HFFc6 (cell line): ENCODE results near the gene METRN. TPM values are rescaled to one million over a fixed set of nuclear protein-coding genes. Genes with fewer than 3 reads are reported as not detected.

ENCODE experiments used
- DNase-seq: peaks from one replicate; pipeline ENCODE4 v3.0.0-alpha.2; 2018
- H3K27ac Mint-ChIP-seq: 2 replicates; pipeline ENCODE4 v1.8.0; 2020; ENCODE audit warnings: mild to moderate bottlenecking, mixed read lengths
- H3K27me3 Mint-ChIP-seq: 2 replicates; pipeline ENCODE4 v1.8.0; 2021; ENCODE audit warnings: mild to moderate bottlenecking, moderate library complexity, mixed read lengths; ENCODE audit not compliant: insufficient read depth
- H3K36me3 Mint-ChIP-seq: 2 replicates; pipeline ENCODE4 v1.8.0; 2021; ENCODE audit warnings: low read depth, mixed read lengths
- H3K4me1 Mint-ChIP-seq: 2 replicates; pipeline ENCODE4 v1.8.0; 2020; ENCODE audit warnings: low read depth, mixed read lengths
- H3K4me3 Mint-ChIP-seq: 2 replicates; pipeline ENCODE4 v1.8.0; 2020; ENCODE audit warnings: mild to moderate bottlenecking, moderate library complexity, mixed read lengths
- H3K9me3 Mint-ChIP-seq: 2 replicates; pipeline ENCODE4 v1.8.0; 2020; ENCODE audit warnings: mild to moderate bottlenecking, mixed read lengths
- total RNA-seq, 6 experiments: library from RNA; stranded (reverse); fragmentation: NEBNext Ultra II Directional; extraction: Animal tissue kit (Norgen Biotek cat#: 25700); gene quantifications; 2 replicates in 1 of 6; 3 replicates in 5 of 6; pipeline ENCODE4 v1.2.3, GENCODE V29; 2021
- TF ChIP-seq, protein P1 (sequence below): fragments of 200-600 bp; sonication (generic); IDR thresholded peaks from 2 replicates; pipeline ENCODE4 v1.5.0; 2021; ENCODE audit warnings: antibody characterized with exemption, mild to moderate bottlenecking

METRN gene
- total RNA-seq, 6 experiments from 2014 or later: 61.5 to 103 (median 70.4) TPM

DNA sequence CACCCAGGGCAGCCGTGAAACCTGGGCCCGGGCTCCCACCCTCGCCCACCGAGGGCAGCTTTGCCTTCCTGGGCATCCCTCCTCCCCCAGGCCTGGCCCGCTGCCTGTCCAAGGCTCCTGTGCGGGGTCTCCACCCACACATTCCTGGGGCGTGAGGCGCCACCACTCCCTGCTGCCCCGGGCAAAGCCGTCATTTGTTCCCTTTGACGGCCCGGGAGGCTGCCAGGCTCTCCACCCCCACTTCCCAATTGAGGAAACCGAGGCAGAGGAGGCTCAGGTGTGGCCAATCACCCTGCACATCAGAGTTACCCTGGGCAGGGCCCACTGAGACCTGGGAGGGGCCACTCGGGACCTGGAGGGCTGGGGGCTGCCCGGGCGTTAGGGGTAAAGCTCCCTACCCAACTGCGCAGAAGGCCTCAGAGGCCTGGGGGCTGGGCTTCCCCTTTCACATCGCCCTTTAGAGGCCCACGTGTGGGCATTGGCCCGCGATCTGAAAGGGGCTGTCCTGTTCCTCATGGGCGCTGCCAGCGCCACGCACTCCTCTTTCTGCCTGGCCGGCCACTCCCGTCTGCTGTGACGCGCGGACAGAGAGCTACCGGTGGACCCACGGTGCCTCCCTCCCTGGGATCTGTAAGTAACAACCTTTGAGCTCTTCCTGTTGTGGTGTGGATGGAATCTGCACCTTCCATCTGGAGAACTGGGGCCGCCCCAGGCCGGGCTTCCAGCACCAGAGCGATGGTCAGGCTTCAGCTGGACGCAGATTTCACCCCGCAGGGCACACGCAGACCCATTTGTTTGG is 45.8 kb downstream of the METRN start, which contains the start of gene MSLN:
TSS of gene MSLN (plus strand) at position 190 of the 799 bp plus-strand sequence. CDS start 1,947 bp downstream, outside the sequence.
- no peak for DNase-seq
- TF ChIP-seq, protein P1, sequence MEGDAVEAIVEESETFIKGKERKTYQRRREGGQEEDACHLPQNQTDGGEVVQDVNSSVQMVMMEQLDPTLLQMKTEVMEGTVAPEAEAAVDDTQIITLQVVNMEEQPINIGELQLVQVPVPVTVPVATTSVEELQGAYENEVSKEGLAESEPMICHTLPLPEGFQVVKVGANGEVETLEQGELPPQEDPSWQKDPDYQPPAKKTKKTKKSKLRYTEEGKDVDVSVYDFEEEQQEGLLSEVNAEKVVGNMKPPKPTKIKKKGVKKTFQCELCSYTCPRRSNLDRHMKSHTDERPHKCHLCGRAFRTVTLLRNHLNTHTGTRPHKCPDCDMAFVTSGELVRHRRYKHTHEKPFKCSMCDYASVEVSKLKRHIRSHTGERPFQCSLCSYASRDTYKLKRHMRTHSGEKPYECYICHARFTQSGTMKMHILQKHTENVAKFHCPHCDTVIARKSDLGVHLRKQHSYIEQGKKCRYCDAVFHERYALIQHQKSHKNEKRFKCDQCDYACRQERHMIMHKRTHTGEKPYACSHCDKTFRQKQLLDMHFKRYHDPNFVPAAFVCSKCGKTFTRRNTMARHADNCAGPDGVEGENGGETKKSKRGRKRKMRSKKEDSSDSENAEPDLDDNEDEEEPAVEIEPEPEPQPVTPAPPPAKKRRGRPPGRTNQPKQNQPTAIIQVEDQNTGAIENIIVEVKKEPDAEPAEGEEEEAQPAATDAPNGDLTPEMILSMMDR: no peak
- Mint-ChIP-seq H3K4me3 (no peak within 1 kb of the TSS), H3K36me3 (peaks cover 5% of the 10 kb centered on the region; the same call in 1 of the 2 replicates), H3K27ac (no peak within 1 kb of the TSS), H3K4me1 (no peaks in the 10 kb centered on the region; the same call in 1 of the 2 replicates), H3K9me3 (no peaks in the 10 kb centered on the region), H3K27me3 (peaks cover 8% of the 10 kb centered on the region)

GRCh38 chr16:761625-762513 is 47.0 kb downstream of the METRN start:
- Mint-ChIP-seq H3K27ac (no peak overlapping the region), H3K4me3 (no peak overlapping the region), H3K36me3 (no peaks in the 10 kb centered on the region), H3K9me3 (no peaks in the 10 kb centered on the region), H3K4me1 (no peaks in the 10 kb centered on the region; the same call in 1 of the 2 replicates), H3K27me3 (peaks cover 5% of the 10 kb centered on the region)
- TF ChIP-seq, protein P1: no peak
- no peak for DNase-seq

DNA sequence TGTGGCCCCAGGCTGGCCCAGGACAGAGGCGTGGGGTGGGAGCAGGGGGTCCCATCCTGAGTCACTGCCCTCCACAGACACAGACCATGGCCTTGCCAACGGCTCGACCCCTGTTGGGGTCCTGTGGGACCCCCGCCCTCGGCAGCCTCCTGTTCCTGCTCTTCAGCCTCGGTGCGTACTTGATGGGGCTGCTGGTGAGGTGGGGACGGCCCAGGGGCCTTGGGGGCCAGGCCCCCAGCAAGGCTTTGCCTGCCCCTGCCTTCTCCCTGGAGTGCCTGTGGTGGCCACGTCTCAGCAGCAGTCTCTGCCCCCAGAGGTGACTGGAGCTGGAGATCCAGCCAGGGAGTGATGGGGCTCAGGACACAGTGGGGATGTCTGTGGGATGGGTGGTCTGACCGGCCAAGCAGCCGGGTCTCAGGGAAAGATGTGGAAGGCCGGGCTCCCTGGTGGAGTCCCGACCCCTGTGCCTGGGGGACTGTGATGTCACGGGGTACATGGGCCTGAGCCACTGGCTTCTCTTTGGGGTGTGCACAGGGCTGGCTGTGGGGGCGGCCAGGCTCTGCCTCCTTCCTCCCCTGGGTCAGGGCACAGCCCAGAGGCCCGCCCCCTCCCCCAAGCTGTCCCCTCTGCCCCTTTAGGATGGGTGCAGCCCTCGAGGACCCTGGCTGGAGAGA is 47.8 kb downstream of the METRN start:
- H3K36me3 Mint-ChIP-seq: no peaks in the 10 kb centered on the region
- H3K9me3 Mint-ChIP-seq: no peaks in the 10 kb centered on the region
- peaks cover 5% of the 10 kb centered on the region for H3K27me3 Mint-ChIP-seq
- no peak overlapping the region for H3K4me3 Mint-ChIP-seq
- H3K4me1 Mint-ChIP-seq: no peaks in the 10 kb centered on the region; the same call in 1 of the 2 replicates
- no peak for DNase-seq
- no peak overlapping the region for H3K27ac Mint-ChIP-seq
- TF ChIP-seq, protein P1: no peak

GRCh38 chr16:763369-764183 is 48.7 kb downstream of the METRN start:
- H3K36me3 Mint-ChIP-seq: no peaks in the 10 kb centered on the region
- no peak overlapping the region for H3K27ac Mint-ChIP-seq
- H3K27me3 Mint-ChIP-seq: peaks cover 5% of the 10 kb centered on the region
- no peaks in the 10 kb centered on the region; the same call in 1 of the 2 replicates for H3K4me1 Mint-ChIP-seq
- TF ChIP-seq, protein P1: no peak
- DNase-seq: no peak
- no peak overlapping the region for H3K4me3 Mint-ChIP-seq
- H3K9me3 Mint-ChIP-seq: no peaks in the 10 kb centered on the region
